Stimulated activated naive CD8-positive, alpha-beta T cell treated with anti-CD3 and anti-CD28 coated beads, Interleukin-15, Interleukin-2, amounts not matched to agents 100 ng/mL and 50 ng/mL, for 24 hours (primary cell): ENCODE data around the gene CD300E.

Source experiments
- H3K27ac Mint-ChIP-seq: one replicate; pipeline ENCODE4 v1.8.0; 2021; ENCODE audit warnings: mild to moderate bottlenecking, mixed read lengths
- H3K27me3 Mint-ChIP-seq: one replicate; pipeline ENCODE4 v1.8.0; 2021; ENCODE audit warnings: mixed read lengths
- H3K36me3 Mint-ChIP-seq: one replicate; pipeline ENCODE4 v1.8.0; 2021; ENCODE audit warnings: low read depth, mixed read lengths
- H3K4me1 Mint-ChIP-seq: one replicate; pipeline ENCODE4 v1.8.0; 2021; ENCODE audit warnings: low read depth, mixed read lengths
- H3K4me3 Mint-ChIP-seq: one replicate; pipeline ENCODE4 v1.8.0; 2021; ENCODE audit warnings: mild to moderate bottlenecking, mixed read lengths
- H3K9me3 Mint-ChIP-seq: one replicate; pipeline ENCODE4 v1.8.0; 2021; ENCODE audit warnings: mixed read lengths

Gene CD300E, protein sequence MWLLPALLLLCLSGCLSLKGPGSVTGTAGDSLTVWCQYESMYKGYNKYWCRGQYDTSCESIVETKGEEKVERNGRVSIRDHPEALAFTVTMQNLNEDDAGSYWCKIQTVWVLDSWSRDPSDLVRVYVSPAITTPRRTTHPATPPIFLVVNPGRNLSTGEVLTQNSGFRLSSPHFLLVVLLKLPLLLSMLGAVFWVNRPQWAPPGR

DNA sequence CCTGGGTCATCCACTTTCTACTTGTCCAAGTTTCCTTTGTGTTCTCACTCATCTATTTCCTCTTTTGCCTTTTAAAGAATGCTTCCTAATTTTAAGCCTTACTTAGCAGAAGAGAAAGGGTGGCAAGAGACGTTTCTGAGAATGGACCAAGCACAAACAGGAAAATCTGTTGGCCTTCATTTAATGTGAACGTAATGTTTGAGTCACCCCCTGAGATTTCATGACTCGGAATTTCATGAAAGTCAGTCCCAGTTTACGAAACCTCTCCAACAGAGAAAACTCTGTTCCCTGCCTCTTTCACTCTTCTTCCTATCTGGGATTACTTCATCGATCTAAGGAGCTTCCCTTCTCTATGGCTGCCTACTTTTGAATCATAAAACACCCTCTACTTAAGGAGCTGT lies at the start of gene CD300E:
Gene CD300E, minus strand, starts transcription at position 46 of the 401 bp plus-strand sequence. CDS start 117 bp downstream, outside the sequence.
- Mint-ChIP-seq H3K27me3 (peaks cover 63% of the 10 kb centered on the region), H3K4me3 (no peak within 1 kb of the TSS), H3K9me3 (peaks cover 6% of the 10 kb centered on the region), H3K27ac (no peak within 1 kb of the TSS), H3K4me1 (no peaks in the 10 kb centered on the region), H3K36me3 (no peaks in the 10 kb centered on the region)

DNA sequence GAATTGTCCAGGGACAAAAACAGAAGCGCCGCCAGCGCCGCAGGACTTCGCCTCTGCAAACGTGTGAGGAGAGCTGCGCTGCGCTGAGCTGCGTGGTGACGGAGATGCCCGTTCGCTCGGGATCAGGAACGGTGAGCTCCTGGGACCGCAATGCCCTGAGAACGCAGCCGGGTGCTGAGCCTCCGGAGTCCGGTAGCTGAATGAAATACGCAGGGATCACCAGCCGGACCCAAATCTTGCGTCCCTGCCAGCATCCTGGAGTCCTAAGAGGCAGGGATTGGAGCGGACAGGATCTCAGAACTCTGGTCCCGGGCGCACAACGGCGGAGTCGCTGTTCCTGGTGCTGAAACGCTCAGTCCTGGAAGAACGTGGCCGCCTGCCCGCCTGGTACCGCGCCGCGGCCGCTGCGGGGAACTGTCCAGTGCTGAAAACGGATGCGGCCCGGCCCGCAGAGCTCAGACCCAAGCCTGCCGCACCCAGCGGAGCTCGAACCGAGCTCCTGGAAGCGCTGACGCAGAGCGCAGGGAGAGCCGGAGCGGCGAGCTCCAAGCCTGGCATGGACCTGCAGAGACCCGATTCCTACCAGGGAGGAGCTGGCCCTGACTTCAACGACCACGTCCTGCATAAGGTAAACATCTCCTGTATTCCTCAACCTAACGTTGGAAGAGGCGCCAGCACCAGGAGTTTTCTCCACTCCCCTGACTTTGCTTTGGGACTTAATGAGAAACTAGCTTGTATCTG lies 47.7 kb upstream of the CD300E start:
- H3K27me3 Mint-ChIP-seq, result peaks cover 61% of the 10 kb centered on the region
- H3K9me3 Mint-ChIP-seq, result peaks cover 5% of the 10 kb centered on the region
- H3K4me3 Mint-ChIP-seq, result no peak overlapping the region
- no peaks in the 10 kb centered on the region for H3K36me3 Mint-ChIP-seq
- H3K4me1 Mint-ChIP-seq, result no peaks in the 10 kb centered on the region
- no peak overlapping the region for H3K27ac Mint-ChIP-seq

DNA sequence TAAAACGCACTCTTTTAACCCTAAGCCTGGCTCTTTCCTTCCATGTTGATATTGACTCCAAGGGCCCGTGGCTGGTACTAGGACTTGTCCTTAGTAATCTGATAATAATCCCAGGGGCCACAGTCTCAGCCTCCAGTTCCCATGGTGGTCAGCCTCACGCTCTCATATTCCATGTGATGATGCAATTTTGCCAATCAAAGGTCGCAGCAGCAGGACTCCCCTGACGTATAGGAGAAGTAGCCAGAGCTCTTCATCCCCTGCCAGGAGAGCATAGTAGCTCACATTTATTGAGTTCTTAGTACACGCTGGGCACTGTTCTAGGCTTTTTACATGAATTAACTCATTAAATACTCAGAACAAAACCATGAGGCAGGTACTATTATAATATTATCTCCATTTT lies 46.8 kb upstream of the CD300E start:
- no peak overlapping the region for H3K27ac Mint-ChIP-seq
- H3K9me3 Mint-ChIP-seq, result peaks cover 5% of the 10 kb centered on the region
- no peaks in the 10 kb centered on the region for H3K36me3 Mint-ChIP-seq
- no peak overlapping the region for H3K4me3 Mint-ChIP-seq
- H3K27me3 Mint-ChIP-seq, result peaks cover 62% of the 10 kb centered on the region
- H3K4me1 Mint-ChIP-seq, result no peaks in the 10 kb centered on the region

DNA sequence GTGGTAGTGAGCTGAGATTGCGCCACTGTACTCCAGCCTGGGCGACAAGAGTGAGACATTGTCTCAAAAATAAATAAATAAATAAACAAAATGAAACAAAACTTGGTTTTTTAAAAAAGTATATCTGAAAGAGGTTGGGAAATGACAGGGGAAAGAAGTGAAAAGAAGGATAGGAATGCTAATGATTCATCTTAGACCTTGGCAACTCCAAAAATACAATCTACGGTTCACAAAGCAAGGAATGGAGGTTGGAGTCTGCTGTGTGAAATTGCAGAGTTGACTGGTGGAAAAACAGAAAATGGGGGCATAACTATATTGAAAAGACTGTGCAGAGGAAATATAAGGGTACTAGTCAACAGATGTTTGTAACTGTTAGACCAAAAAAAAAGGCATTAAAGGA lies 40.0 kb upstream of the CD300E start:
- Mint-ChIP-seq H3K4me1 (no peaks in the 10 kb centered on the region), H3K27ac (no peak overlapping the region), H3K4me3 (no peak overlapping the region), H3K36me3 (no peaks in the 10 kb centered on the region), H3K27me3 (peaks cover 51% of the 10 kb centered on the region), H3K9me3 (peaks cover 4% of the 10 kb centered on the region)

DNA sequence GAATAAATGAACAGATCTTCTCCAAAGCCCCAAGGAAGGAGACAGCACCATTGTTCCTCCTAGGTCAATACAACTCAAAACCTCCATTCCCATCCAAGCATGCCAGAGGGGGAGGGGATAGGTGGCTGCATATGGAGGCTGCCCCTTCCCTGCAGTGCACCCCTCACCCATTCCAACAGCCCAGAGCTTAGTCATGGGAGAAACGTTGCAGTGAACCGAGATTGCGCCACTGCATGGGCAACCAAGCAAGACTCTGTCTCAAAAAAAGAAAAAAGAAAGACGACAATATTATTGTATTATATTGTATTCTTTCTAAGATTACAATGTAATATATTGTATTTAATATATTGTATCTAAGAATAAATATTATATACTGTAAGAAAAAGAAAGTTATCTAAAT lies 36.4 kb upstream of the CD300E start:
- H3K27me3 Mint-ChIP-seq, result peaks cover 33% of the 10 kb centered on the region
- H3K4me3 Mint-ChIP-seq, result no peak overlapping the region
- H3K4me1 Mint-ChIP-seq, result peaks cover 3% of the 10 kb centered on the region
- H3K27ac Mint-ChIP-seq, result no peak overlapping the region
- no peaks in the 10 kb centered on the region for H3K36me3 Mint-ChIP-seq
- peaks cover 4% of the 10 kb centered on the region for H3K9me3 Mint-ChIP-seq

DNA sequence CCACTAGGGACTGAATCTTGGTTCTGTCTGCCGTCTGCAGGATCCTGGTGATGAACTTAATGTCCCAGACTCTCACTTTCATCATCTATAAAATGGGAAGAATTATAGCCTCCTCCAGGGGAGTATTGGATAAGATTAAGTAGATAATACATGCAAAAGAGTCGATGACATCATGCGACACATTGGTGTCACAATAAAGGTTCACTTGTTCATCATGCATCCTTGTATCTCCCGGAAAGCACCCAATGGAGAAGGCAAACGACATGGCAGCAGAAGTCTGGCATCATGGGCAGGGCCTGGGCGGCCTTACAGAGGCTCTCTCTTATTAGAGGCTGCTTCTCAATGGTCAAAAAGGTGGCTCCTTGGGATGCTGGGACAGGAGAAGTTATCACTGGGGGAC lies 35.1 kb upstream of the CD300E start:
- H3K9me3 Mint-ChIP-seq, result peaks cover 4% of the 10 kb centered on the region
- peaks cover 3% of the 10 kb centered on the region for H3K4me1 Mint-ChIP-seq
- H3K36me3 Mint-ChIP-seq, result no peaks in the 10 kb centered on the region
- no peak overlapping the region for H3K27ac Mint-ChIP-seq
- no peak overlapping the region for H3K4me3 Mint-ChIP-seq
- H3K27me3 Mint-ChIP-seq, result peaks cover 28% of the 10 kb centered on the region

DNA sequence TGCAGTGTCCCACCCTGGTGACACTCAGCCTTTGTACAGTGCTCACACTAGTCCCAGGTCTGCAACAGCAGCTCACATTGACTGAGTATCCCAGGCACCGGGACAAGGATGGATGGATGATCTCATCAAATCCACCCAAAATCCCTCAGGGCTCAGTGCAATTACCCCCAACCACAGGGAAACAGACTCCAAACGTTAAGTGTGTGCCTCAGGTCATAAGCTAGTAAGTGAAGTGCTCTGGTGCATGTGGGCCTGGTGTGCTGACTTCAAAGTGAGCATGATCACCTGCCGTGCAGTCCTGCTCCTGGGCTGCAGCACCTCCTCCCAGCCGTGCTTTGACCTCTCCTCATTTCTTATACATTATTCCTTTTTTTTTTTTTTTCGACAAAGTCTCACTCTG lies 31.2 kb upstream of the CD300E start:
- Mint-ChIP-seq H3K36me3 (no peaks in the 10 kb centered on the region), H3K4me1 (peaks cover 3% of the 10 kb centered on the region), H3K9me3 (no peaks in the 10 kb centered on the region), H3K27ac (no peak overlapping the region), H3K27me3 (peaks cover 35% of the 10 kb centered on the region), H3K4me3 (no peak overlapping the region)

DNA sequence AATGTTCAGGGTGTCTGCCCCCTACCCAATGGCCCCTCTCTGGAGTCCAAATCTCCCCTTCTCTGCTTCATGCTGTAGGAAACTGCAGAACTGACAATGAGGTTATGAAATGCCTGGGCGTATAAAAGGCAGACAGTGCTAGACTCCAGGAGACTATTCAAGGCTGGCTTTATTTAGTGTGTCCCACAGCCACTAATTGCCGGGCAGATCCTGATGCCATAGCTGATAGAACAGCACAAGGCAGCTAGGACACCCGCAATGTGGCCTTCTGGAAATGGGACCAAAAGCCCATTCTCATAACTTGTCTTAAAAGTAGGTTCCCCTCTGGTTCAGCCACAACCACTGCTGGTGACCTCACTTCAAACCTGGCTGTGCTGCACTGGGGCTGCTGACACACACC lies 28.5 kb upstream of the CD300E start:
- Mint-ChIP-seq H3K36me3 (no peaks in the 10 kb centered on the region), H3K27me3 (peaks cover 30% of the 10 kb centered on the region), H3K27ac (no peak overlapping the region), H3K4me3 (no peak overlapping the region), H3K9me3 (no peaks in the 10 kb centered on the region), H3K4me1 (no peaks in the 10 kb centered on the region)

DNA sequence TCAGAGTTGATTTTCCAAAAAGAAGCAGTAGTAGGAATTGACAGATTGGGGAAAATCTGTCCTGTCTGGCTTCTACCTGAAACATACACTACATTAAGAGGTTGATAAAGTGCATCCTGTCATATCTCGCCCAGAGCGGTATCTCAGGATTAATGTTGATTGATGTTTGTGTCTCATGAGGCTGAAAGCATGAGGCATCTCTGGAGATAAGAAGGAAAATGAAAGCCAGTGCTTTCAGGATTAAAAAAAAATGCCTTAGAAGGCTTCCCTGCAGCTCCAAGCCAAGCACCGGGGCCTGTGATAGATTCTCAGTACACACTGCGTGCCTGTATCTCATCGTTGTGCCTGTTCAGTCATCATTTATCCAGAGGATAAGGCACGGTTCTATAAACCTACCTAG lies 26.4 kb upstream of the CD300E start:
- no peaks in the 10 kb centered on the region for H3K9me3 Mint-ChIP-seq
- H3K27ac Mint-ChIP-seq, result no peak overlapping the region
- H3K4me1 Mint-ChIP-seq, result no peaks in the 10 kb centered on the region
- no peak overlapping the region for H3K4me3 Mint-ChIP-seq
- peaks cover 35% of the 10 kb centered on the region for H3K27me3 Mint-ChIP-seq
- H3K36me3 Mint-ChIP-seq, result no peaks in the 10 kb centered on the region

DNA sequence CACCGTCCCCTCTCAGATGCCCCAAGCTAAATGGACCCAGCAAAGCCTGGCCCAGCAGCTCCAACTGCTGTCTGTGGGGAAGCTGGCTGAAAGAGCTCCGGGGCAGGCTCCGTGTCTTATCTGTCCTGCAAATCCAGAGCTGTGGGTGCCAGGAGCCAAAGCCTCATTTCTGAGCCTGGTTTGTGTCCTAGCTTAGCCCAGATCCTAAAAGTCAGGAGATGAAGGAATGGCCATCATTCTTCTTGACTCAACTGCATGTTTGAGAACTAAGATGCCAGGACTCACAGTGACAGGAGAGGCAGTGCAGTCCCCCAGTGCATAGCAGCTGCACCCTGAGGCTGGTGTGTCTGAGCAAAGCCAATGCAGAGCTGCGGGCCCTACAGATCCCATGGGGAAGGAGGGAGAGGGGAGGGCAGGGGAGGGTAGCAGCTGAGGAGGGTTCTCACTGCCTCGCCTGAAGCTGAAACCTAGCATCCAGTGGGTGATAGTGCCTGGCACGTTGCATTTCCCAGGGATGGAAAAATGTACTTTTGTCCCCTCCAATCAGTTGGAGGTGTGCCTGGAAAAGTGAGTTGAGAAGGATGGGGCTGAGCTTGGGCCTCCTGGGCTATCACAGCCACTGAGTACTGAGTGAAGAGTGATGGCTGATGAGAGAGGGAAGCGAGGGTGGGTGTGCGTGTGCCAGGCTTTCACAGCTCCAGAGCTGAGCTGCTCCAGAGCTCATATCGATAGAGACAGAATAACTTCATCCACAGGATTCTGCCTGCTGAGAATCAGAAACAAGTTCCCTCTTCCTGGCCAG lies 24.5 kb upstream of the CD300E start:
- no peak overlapping the region for H3K4me3 Mint-ChIP-seq
- H3K27me3 Mint-ChIP-seq, result peaks cover 44% of the 10 kb centered on the region
- H3K36me3 Mint-ChIP-seq, result no peaks in the 10 kb centered on the region
- no peak overlapping the region for H3K27ac Mint-ChIP-seq
- H3K4me1 Mint-ChIP-seq, result no peaks in the 10 kb centered on the region
- H3K9me3 Mint-ChIP-seq, result no peaks in the 10 kb centered on the region

DNA sequence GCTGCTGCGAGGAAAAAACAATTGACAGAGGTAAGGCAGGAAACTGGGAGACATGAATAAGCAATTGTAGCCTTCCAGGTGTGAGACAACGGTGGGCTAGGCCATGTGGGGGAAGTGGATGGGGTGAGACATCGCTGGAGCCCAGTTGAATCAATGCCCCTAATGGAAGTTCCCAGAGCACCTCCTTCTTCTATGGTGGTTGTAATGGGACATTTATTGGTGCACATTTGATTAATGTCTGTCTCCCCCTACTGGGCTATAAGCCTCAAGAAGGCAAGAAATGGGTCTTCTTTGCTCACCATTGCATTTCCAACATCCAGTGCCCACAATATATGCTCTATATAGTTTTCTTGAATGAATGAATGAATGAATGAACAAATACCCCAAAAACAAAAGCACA lies 22.7 kb upstream of the CD300E start:
- Mint-ChIP-seq H3K27ac (no peak overlapping the region), H3K4me1 (peaks cover 8% of the 10 kb centered on the region), H3K9me3 (no peaks in the 10 kb centered on the region), H3K27me3 (peaks cover 46% of the 10 kb centered on the region), H3K4me3 (no peak overlapping the region), H3K36me3 (no peaks in the 10 kb centered on the region)

DNA sequence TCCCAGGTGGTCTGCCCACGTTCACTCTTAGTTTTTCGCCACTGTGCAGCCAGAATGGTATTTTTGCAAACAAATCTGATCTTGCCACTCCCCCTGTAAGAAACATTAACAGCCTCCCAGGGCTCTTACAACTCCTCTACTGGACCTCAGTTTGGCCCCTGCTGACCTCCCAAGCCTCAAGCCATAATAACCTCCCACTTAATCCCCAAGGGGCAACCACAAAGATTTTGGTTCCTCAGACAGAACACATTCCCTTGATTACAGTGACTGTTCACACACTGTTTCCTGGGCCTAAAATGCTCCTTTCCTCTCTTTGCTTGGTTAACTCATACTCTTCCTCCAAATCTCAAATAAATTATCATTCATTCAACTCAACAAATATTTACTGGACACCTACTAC lies 21.5 kb upstream of the CD300E start:
- Mint-ChIP-seq H3K27me3 (peaks cover 40% of the 10 kb centered on the region), H3K9me3 (no peaks in the 10 kb centered on the region), H3K4me3 (no peak overlapping the region), H3K36me3 (no peaks in the 10 kb centered on the region), H3K4me1 (peaks cover 11% of the 10 kb centered on the region), H3K27ac (no peak overlapping the region)

DNA sequence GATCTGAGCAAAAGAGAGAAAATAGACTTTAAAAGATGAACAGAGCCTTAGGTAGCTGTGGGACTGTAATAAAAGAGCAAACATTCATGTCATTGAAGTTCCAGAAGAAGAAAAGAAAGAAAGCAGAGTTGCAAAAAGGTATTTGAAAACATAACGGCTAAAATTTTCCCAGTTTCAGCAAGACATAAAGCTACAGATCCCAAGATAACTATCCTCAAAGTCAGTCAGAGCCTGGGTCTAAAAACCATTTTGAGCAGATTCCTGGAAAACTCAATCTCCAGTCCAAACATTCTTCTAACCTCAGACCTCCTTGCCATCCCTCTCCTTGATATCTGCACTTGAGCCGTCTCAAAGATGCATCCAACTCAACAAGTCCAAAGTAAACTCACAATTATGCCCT lies 20.9 kb upstream of the CD300E start:
- no peak overlapping the region for H3K27ac Mint-ChIP-seq

DNA sequence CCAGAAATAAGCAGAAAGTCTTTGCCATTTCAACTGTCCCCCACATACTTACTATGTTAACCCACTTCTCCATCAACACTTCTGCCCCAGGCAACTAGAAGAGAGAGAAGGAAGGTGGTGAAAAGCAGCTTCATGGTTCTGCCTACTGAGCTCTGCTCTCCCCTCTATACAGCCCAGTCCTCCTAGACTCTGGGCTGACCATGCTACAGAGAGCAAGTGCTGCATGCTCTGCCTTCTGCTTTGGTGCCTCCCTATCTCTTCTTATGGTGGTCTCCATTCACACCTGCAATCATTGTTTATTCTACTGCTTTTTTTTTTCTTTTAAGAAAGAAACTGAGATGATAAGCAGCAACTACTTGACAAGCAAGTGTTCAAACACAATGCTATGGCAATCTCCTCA lies 20.3 kb upstream of the CD300E start:
- no peak overlapping the region for H3K4me3 Mint-ChIP-seq
- no peaks in the 10 kb centered on the region for H3K36me3 Mint-ChIP-seq
- H3K27ac Mint-ChIP-seq, result no peak overlapping the region
- peaks cover 40% of the 10 kb centered on the region for H3K27me3 Mint-ChIP-seq
- H3K4me1 Mint-ChIP-seq, result peaks cover 21% of the 10 kb centered on the region
- no peaks in the 10 kb centered on the region for H3K9me3 Mint-ChIP-seq

More for the DNA sequence above, 20.9 kb upstream of the CD300E start:
- H3K4me3 Mint-ChIP-seq, result no peak overlapping the region
- peaks cover 17% of the 10 kb centered on the region for H3K4me1 Mint-ChIP-seq
- H3K27me3 Mint-ChIP-seq, result peaks cover 40% of the 10 kb centered on the region
- no peaks in the 10 kb centered on the region for H3K36me3 Mint-ChIP-seq
- no peaks in the 10 kb centered on the region for H3K9me3 Mint-ChIP-seq

DNA sequence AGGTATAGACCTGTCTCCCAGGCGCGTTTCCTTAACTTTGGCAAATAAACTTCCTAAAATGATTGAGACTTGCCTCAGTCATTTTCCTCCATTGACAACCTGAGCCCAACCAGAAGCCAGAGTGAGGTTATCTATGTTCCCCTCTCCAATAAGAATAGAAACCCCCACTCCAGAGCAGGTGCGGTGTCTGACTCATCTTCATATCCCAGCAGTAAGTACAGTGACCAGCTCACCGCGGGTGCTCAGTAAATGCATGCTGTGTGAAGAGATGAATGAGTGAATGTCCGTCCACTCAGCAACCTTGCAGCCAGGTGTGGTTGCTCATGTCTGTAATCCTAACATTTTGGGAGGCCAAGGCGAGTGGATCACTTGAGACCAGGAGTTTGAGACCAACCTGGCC lies 19.5 kb upstream of the CD300E start:
- Mint-ChIP-seq H3K27me3 (peaks cover 48% of the 10 kb centered on the region), H3K4me3 (no peak overlapping the region), H3K4me1 (peaks cover 21% of the 10 kb centered on the region), H3K27ac (no peak overlapping the region), H3K9me3 (no peaks in the 10 kb centered on the region), H3K36me3 (no peaks in the 10 kb centered on the region)
